ENCODE measurements around the gene AHRR. TPM values are rescaled to one million over a fixed set of nuclear protein-coding genes. Genes with fewer than 3 reads are reported as not detected.

The AHRR gene
- total RNA-seq, 2 donors from 2014 or later, result 0.26 to 0.33 TPM

DNA sequence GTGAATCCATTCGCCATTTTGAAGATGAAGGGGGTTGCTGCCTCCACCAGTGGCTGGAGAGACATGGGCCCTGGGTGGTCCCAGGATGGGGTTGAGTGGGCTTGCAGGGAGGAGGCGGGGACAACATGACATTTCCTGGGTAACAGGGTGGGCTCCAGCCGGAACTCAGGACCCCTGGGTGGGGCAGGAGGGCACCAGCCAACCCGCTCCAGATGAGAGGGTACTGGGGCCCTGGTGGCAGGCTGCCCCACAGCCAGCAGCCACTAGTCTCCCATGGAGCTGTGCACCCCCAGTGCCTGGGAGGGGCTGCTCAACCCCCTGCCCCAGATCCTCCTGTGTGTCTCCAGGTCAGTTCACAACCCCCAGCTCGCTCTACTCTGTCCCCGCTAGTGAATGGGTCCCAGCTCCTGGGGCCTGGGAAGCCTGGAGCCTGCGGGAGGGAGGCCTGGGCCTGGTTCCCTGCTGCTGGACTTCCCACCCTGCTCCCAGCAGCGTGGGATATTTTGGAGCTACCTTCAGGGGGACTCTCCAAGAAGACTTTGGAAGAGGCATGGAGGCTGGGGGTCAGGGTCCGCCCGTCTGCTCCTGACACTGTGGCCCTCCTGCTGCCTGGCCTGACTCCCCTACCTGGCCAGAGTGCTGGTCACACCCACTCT lies 55.9 kb downstream of the AHRR start:
- no peaks in the 10 kb centered on the region for H3K9me3 ChIP-seq
- H3K27me3 ChIP-seq, result peaks cover 0 to 12% of the 10 kb centered on the region in 2 donors
- peaks cover 13% of the 10 kb centered on the region for H3K4me1 ChIP-seq
- H3K4me3 ChIP-seq, result no peak overlapping the region
- DNase-seq (no peak), ATAC-seq (no peak)
- TF ChIP-seq CTCF (IDR thresholded peaks at IDR 0.05) (no peak), POLR2A (IDR thresholded peaks at IDR 0.05) (no peak)
- H3K27ac ChIP-seq, result no peak overlapping the region
- WGBS, 2 donors, result 85 to 87% methylated on average over 4 to 9 of the region's 10 CpGs
- intact Hi-C loops (cut with DNase I), result no loop called here
- H3K36me3 ChIP-seq (replicated peaks in 1 of 2; ENCODE audit: insufficient read depth in 1 of 2, low read depth in 2 of 2), result no peaks in the 10 kb centered on the region

GRCh38 chr5:378301-378891 lies 56.9 kb downstream of the AHRR start:
- DNase-seq (no peak), ATAC-seq (no peak)
- WGBS, 2 donors, result 63% methylated on average over 8 of the region's 8 CpGs
- Histone ChIP-seq H3K27me3 (peaks cover 0 to 8% of the 10 kb centered on the region in 2 donors), H3K27ac (no peak overlapping the region), H3K4me3 (no peak overlapping the region), H3K36me3 (replicated peaks in 1 of 2; ENCODE audit: insufficient read depth in 1 of 2, low read depth in 2 of 2) (no peaks in the 10 kb centered on the region), H3K9me3 (no peaks in the 10 kb centered on the region), H3K4me1 (peaks cover 8% of the 10 kb centered on the region)
- TF ChIP-seq POLR2A (IDR thresholded peaks at IDR 0.05) (no peak), CTCF (IDR thresholded peaks at IDR 0.05) (no peak)
- intact Hi-C loops (cut with DNase I), result no loop called here

GRCh38 chr5:378976-379742 lies 57.6 kb downstream of the AHRR start:
- Histone ChIP-seq H3K4me3 (no peak overlapping the region), H3K27me3 (peaks cover 0 to 4% of the 10 kb centered on the region in 2 donors), H3K36me3 (replicated peaks in 1 of 2; ENCODE audit: insufficient read depth in 1 of 2, low read depth in 2 of 2) (no peaks in the 10 kb centered on the region), H3K9me3 (no peaks in the 10 kb centered on the region), H3K27ac (no peak overlapping the region), H3K4me1 (peaks cover 2% of the 10 kb centered on the region)
- ATAC-seq (no peak), DNase-seq (no peak)
- no peak for TF ChIP-seq CTCF (IDR thresholded peaks at IDR 0.05)
- no peak for TF ChIP-seq POLR2A (IDR thresholded peaks at IDR 0.05)
- intact Hi-C loops (cut with DNase I), result no loop called here
- 80 to 81% methylated on average over 16 of the region's 16 CpGs for WGBS, 2 donors

DNA sequence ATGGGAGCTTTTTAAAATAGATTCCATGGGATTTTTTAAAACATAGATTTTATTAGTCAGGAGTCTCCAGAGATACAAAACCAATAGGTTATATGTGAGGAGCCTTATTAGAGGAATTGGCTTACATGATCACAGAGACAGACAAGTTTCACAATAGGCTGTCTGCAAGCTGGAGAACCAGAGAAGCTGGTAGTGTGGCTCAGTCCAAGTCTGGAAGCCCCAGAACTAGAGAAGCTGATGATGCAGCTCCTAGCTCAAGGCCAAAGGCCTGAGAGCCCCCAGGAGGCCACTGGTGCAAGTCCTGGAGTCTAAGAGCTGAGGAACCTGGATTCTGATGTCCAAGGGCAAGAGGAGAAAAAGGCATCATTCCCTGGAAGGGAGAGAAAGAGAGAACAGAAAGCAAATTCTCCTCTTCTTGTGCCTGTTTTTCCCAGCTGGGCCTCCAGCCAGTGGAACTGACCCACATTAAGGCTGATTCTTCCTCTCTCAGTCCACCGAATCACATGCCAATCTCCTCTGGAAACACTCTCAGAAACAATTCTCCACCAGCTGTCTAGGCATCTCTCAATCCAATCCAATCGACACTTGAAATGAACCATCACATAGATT lies 59.3 kb downstream of the AHRR start:
- H3K4me3 ChIP-seq, result no peak overlapping the region
- WGBS, 2 donors, result 78 to 89% methylated on average over 2 of the region's 2 CpGs
- H3K4me1 ChIP-seq, result no peaks in the 10 kb centered on the region
- intact Hi-C loops (cut with DNase I), result no loop called here
- TF ChIP-seq POLR2A (IDR thresholded peaks at IDR 0.05), result no peak
- TF ChIP-seq CTCF (IDR thresholded peaks at IDR 0.05), result no peak
- no peak overlapping the region for H3K27ac ChIP-seq
- ATAC-seq (no peak), DNase-seq (no peak)
- no peaks in the 10 kb centered on the region for H3K36me3 ChIP-seq (replicated peaks in 1 of 2; ENCODE audit: insufficient read depth in 1 of 2, low read depth in 2 of 2)
- H3K27me3 ChIP-seq, result no peaks in the 10 kb centered on the region
- H3K9me3 ChIP-seq, result no peaks in the 10 kb centered on the region
